ENCODE data around the gene GNPTG. TPM values are rescaled to one million over a fixed set of nuclear protein-coding genes. Genes with fewer than 3 reads are reported as not detected.
A peak's percentile ranks its signal among the peaks of the same experiment; 100 is the strongest.

Gene GNPTG
- total and polyA plus RNA-seq, 2 of the 13 experiments (the other 11 are each of a cell fraction or from before 2014, with no cell fraction given), result 22.7 to 71.1 TPM

DNA sequence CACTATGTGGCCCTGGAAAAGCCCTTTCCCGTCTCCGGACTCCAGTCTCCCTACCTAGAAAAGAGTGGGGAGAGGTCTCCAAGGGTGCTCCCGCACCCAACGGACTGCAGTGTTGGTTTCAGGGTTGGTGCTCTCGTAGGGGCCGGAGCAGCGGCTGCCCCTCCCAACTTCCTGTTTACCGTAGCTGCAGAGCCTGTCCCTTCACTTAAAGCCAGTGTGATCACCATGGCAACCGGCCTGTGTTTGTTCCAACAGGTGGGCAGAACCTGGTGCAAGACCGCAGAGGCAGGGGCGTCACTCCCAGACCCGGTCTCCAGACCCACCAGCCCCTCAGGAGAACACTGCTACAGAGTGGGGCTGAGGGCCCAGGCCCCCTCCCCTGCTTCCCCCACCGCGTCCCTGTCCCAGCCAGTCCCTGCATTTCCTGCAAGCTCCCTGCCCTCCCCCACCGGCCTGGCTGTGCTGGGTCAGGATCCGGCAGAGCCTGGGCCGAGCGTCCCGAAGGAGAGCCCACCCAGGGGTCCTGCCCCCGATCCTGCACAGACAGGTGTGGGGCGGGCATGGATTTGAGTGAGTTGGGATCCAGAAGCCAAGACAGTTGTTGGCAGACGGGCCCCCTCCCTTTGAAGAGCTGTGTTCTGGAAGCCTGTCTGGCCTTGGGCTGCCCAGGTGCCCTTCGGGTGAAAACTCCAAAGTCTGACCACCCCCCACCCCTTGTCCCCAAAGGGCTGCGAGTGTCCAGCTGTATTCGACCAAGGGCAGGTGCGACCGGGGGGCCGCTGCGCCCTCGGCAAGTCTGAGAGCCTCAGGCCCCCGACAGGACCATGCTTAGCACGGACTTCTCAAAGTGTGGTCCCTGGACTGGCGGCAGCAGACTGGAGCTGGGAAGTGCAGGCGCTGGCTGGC is 19.8 kb upstream of the GNPTG start (continued):
- TF ChIP-seq, protein P1, sequence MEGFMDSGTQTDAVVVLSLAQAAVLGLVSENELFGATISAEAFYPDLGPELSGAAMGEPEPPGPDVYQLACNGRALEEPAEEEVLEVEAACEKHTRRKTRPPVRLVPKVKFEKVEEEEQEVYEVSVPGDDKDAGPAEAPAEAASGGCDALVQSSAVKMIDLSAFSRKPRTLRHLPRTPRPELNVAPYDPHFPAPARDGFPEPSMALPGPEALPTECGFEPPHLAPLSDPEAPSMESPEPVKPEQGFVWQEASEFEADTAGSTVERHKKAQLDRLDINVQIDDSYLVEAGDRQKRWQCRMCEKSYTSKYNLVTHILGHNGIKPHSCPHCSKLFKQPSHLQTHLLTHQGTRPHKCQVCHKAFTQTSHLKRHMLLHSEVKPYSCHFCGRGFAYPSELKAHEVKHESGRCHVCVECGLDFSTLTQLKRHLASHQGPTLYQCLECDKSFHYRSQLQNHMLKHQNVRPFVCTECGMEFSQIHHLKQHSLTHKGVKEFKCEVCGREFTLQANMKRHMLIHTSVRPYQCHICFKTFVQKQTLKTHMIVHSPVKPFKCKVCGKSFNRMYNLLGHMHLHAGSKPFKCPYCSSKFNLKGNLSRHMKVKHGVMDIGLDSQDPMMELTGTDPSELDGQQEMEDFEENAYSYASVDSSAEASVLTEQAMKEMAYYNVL (CRISPR knock-in tag; IDR thresholded peaks at IDR 0.05; ENCODE audit: borderline replicate concordance), result no peak
- TF ChIP-seq, protein P2, sequence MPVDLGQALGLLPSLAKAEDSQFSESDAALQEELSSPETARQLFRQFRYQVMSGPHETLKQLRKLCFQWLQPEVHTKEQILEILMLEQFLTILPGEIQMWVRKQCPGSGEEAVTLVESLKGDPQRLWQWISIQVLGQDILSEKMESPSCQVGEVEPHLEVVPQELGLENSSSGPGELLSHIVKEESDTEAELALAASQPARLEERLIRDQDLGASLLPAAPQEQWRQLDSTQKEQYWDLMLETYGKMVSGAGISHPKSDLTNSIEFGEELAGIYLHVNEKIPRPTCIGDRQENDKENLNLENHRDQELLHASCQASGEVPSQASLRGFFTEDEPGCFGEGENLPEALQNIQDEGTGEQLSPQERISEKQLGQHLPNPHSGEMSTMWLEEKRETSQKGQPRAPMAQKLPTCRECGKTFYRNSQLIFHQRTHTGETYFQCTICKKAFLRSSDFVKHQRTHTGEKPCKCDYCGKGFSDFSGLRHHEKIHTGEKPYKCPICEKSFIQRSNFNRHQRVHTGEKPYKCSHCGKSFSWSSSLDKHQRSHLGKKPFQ (CRISPR knock-in tag; IDR thresholded peaks at IDR 0.05; ENCODE audit: insufficient replicate concordance), result no peak
- TF ChIP-seq ZNF292 (CRISPR knock-in tag; IDR thresholded peaks at IDR 0.05; ENCODE audit: borderline replicate concordance, low read depth), result peak; percentile 90
- peak; percentile 85 for TF ChIP-seq ELF1 (CRISPR knock-in tag; IDR thresholded peaks at IDR 0.05)
- TF ChIP-seq THAP11 (CRISPR knock-in tag; IDR thresholded peaks at IDR 0.05), result no peak
- peak; percentile 64; the same call in 1 of the 2 replicates for TF ChIP-seq FOXK1 (CRISPR knock-in tag; IDR thresholded peaks at IDR 0.05; ENCODE audit: borderline replicate concordance, low read depth)
- no peak for TF ChIP-seq ZKSCAN8 (CRISPR knock-in tag; IDR thresholded peaks at IDR 0.05; ENCODE audit: borderline replicate concordance)
- TF ChIP-seq, protein P3, sequence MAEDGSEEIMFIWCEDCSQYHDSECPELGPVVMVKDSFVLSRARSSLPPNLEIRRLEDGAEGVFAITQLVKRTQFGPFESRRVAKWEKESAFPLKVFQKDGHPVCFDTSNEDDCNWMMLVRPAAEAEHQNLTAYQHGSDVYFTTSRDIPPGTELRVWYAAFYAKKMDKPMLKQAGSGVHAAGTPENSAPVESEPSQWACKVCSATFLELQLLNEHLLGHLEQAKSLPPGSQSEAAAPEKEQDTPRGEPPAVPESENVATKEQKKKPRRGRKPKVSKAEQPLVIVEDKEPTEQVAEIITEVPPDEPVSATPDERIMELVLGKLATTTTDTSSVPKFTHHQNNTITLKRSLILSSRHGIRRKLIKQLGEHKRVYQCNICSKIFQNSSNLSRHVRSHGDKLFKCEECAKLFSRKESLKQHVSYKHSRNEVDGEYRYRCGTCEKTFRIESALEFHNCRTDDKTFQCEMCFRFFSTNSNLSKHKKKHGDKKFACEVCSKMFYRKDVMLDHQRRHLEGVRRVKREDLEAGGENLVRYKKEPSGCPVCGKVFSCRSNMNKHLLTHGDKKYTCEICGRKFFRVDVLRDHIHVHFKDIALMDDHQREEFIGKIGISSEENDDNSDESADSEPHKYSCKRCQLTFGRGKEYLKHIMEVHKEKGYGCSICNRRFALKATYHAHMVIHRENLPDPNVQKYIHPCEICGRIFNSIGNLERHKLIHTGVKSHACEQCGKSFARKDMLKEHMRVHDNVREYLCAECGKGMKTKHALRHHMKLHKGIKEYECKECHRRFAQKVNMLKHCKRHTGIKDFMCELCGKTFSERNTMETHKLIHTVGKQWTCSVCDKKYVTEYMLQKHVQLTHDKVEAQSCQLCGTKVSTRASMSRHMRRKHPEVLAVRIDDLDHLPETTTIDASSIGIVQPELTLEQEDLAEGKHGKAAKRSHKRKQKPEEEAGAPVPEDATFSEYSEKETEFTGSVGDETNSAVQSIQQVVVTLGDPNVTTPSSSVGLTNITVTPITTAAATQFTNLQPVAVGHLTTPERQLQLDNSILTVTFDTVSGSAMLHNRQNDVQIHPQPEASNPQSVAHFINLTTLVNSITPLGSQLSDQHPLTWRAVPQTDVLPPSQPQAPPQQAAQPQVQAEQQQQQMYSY (CRISPR knock-in tag; IDR thresholded peaks at IDR 0.05), result peak; percentile 93
- TF ChIP-seq TMF1 (CRISPR knock-in tag; IDR thresholded peaks at IDR 0.05; ENCODE audit: low read depth), result no peak
- TF ChIP-seq KLF15 (CRISPR knock-in tag; IDR thresholded peaks at IDR 0.05; ENCODE audit: borderline replicate concordance), result no peak
- TF ChIP-seq ZNF232 (CRISPR knock-in tag; IDR thresholded peaks at IDR 0.05; ENCODE audit: borderline replicate concordance), result no peak
- TF ChIP-seq GTF3A (CRISPR knock-in tag; conservative IDR thresholded peaks at IDR 0.05), result no peak
- no peak for TF ChIP-seq ZBTB1 (CRISPR knock-in tag; IDR thresholded peaks at IDR 0.05; ENCODE audit: borderline replicate concordance)
- no peak for TF ChIP-seq HDAC2 (CRISPR knock-in tag; IDR thresholded peaks at IDR 0.05)
- no peak for TF ChIP-seq KLF12 (CRISPR knock-in tag; IDR thresholded peaks at IDR 0.05; ENCODE audit: borderline replicate concordance)
- TF ChIP-seq SOX13 (IDR thresholded peaks at IDR 0.05), result no peak
- TF ChIP-seq SOX13 (CRISPR knock-in tag; conservative IDR thresholded peaks at IDR 0.05 in 1 of 2, IDR thresholded peaks at IDR 0.05 in 1 of 2), result 0 out of 4 replicates have a peak, but pooled peaks of 1 of the 2 experiments have one; percentile 10
- TF ChIP-seq, protein P4, sequence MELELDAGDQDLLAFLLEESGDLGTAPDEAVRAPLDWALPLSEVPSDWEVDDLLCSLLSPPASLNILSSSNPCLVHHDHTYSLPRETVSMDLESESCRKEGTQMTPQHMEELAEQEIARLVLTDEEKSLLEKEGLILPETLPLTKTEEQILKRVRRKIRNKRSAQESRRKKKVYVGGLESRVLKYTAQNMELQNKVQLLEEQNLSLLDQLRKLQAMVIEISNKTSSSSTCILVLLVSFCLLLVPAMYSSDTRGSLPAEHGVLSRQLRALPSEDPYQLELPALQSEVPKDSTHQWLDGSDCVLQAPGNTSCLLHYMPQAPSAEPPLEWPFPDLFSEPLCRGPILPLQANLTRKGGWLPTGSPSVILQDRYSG (CRISPR knock-in tag; IDR thresholded peaks at IDR 0.05), result no peak
- no peak for TF ChIP-seq ZNF567 (CRISPR knock-in tag; IDR thresholded peaks at IDR 0.05; ENCODE audit: borderline replicate concordance)
- no peak for TF ChIP-seq TCF12 (IDR thresholded peaks at IDR 0.05)
- TF ChIP-seq TCF12 (CRISPR knock-in tag; IDR thresholded peaks at IDR 0.05), result no peak
